PC-9 (cell line): ENCODE measurements around the gene CES5A.

Experiments
- EZH2 ChIP-seq: fragments of 200-600 bp; sonication (generic); IDR thresholded peaks from 2 replicates; pipeline ENCODE4 v1.8.0; 2017; ENCODE audit warnings: antibody characterized with exemption, low read depth
- TF ChIP-seq, protein P1 (sequence below): fragments of 200-600 bp; sonication (generic); conservative IDR thresholded peaks from 2 replicates; pipeline ENCODE4 v1.6.1; 2017; ENCODE audit warnings: mixed run types, antibody characterized with exemption, mild to moderate bottlenecking, moderate library complexity

DNA sequence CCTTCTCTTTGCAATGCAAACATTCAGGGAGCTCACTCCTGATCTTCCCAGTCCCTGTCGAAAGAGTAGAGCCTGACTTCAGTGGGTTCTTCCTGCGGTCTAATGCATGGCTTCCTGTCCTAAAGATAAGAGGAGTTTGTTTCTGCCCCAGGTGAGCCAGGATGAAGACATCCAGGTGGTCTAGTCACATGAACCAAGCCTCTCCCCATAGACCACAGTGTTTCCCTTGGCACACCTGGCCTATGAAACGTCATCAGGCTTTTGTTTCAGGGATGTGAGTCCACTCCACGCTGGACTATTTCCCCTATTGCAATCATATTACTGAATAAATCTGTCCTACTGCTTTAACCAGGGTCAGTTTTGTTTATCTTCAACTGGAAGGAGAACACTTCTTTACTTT is 63.4 kb downstream of the CES5A start:
- TF ChIP-seq, protein P1, sequence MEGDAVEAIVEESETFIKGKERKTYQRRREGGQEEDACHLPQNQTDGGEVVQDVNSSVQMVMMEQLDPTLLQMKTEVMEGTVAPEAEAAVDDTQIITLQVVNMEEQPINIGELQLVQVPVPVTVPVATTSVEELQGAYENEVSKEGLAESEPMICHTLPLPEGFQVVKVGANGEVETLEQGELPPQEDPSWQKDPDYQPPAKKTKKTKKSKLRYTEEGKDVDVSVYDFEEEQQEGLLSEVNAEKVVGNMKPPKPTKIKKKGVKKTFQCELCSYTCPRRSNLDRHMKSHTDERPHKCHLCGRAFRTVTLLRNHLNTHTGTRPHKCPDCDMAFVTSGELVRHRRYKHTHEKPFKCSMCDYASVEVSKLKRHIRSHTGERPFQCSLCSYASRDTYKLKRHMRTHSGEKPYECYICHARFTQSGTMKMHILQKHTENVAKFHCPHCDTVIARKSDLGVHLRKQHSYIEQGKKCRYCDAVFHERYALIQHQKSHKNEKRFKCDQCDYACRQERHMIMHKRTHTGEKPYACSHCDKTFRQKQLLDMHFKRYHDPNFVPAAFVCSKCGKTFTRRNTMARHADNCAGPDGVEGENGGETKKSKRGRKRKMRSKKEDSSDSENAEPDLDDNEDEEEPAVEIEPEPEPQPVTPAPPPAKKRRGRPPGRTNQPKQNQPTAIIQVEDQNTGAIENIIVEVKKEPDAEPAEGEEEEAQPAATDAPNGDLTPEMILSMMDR, result no peak
- no peak for TF ChIP-seq EZH2
